ENCODE measurements around the gene GPR161.
A peak's percentile ranks its signal among the peaks of the same experiment; 100 is the strongest.
"Not testable (repeated sequence)": the region's sequence is repeated elsewhere in the genome, so short reads cannot be mapped to it uniquely, and the experiment has no call there.

The GPR161 gene

GRCh38 chr1:168136709-168137514, at the start of gene GPR161:
TSS of gene GPR161 (minus strand) at chr1:168136930. CDS start at chr1:168104850, 32,080 bp downstream.
- 0 out of 2 replicates have a peak, but pooled peaks cover 1% of the 10 kb centered on the region for H3K4me1 ChIP-seq (ENCODE audit: control insufficient read depth, insufficient read depth, low read length)
- peak within 1 kb of the TSS; percentile 66 for H3K4me3 ChIP-seq (ENCODE audit: low read length)
- no peaks in the 10 kb centered on the region; the same call in 1 of the 2 replicates for H3K27me3 ChIP-seq (ENCODE audit: control insufficient read depth, insufficient read depth, low read length)
- H3K27ac ChIP-seq (ENCODE audit: low read length): no peak within 1 kb of the TSS
- no peak for DNase-seq (ENCODE audit: low read depth, low spot score)
- no peaks in the 10 kb centered on the region for H3K9me3 ChIP-seq (ENCODE audit: control insufficient read depth, insufficient read depth, low read length)
- H3K36me3 ChIP-seq (ENCODE audit: control insufficient read depth, insufficient read depth, low read length): no peaks in the 10 kb centered on the region
- WGBS (ENCODE audit: insufficient coverage, insufficient read length): no CpG with 5 or more reads among the region's 86 CpGs

GRCh38 chr1:168181063-168181720, 44.5 kb upstream of the GPR161 start:
- H3K9me3 ChIP-seq (ENCODE audit: control insufficient read depth, insufficient read depth, low read length); DNase-seq (ENCODE audit: low read depth, low spot score); H3K36me3 ChIP-seq (ENCODE audit: control insufficient read depth, insufficient read depth, low read length); H3K4me1 ChIP-seq (ENCODE audit: control insufficient read depth, insufficient read depth, low read length); H3K27ac ChIP-seq (ENCODE audit: low read length); H3K4me3 ChIP-seq (ENCODE audit: low read length); H3K27me3 ChIP-seq (ENCODE audit: control insufficient read depth, insufficient read depth, low read length): not testable (repeated sequence)
- WGBS (ENCODE audit: insufficient coverage, insufficient read length): no CpG with 5 or more reads among the region's 15 CpGs

GRCh38 chr1:168180148-168180524, 43.4 kb upstream of the GPR161 start:
- Histone ChIP-seq H3K36me3 (ENCODE audit: control insufficient read depth, insufficient read depth, low read length) (no peaks in the 10 kb centered on the region), H3K27ac (ENCODE audit: low read length) (no peak overlapping the region), H3K4me1 (ENCODE audit: control insufficient read depth, insufficient read depth, low read length) (no peaks in the 10 kb centered on the region; the same call in 1 of the 2 replicates), H3K9me3 (ENCODE audit: control insufficient read depth, insufficient read depth, low read length) (no peaks in the 10 kb centered on the region), H3K4me3 (ENCODE audit: low read length) (no peak overlapping the region; the same call in 1 of the 2 replicates), H3K27me3 (ENCODE audit: control insufficient read depth, insufficient read depth, low read length) (no peaks in the 10 kb centered on the region)
- 100% methylated on average over 1 of the region's 2 CpGs for WGBS (ENCODE audit: insufficient coverage, insufficient read length)
- DNase-seq (ENCODE audit: low read depth, low spot score): no peak

- no peaks in the 10 kb centered on the region for H3K27me3 ChIP-seq (ENCODE audit: control insufficient read depth, insufficient read depth, low read length)
- H3K4me1 ChIP-seq (ENCODE audit: control insufficient read depth, insufficient read depth, low read length): no peaks in the 10 kb centered on the region; the same call in 1 of the 2 replicates
- WGBS (ENCODE audit: insufficient coverage, insufficient read length): no CpG with 5 or more reads among the region's 20 CpGs
- no peaks in the 10 kb centered on the region for H3K9me3 ChIP-seq (ENCODE audit: control insufficient read depth, insufficient read depth, low read length)
- H3K27ac ChIP-seq (ENCODE audit: low read length): no peak overlapping the region
- peak overlapping the region; percentile 90; the same call in 1 of the 2 replicates for H3K4me3 ChIP-seq (ENCODE audit: low read length)
- no peak for DNase-seq (ENCODE audit: low read depth, low spot score)
- H3K36me3 ChIP-seq (ENCODE audit: control insufficient read depth, insufficient read depth, low read length): no peaks in the 10 kb centered on the region
Observed at GRCh38 chr1:168179438-168180147, 42.9 kb upstream of the GPR161 start.

- no peaks in the 10 kb centered on the region for H3K36me3 ChIP-seq (ENCODE audit: control insufficient read depth, insufficient read depth, low read length)
- H3K4me1 ChIP-seq (ENCODE audit: control insufficient read depth, insufficient read depth, low read length): no peaks in the 10 kb centered on the region; the same call in 1 of the 2 replicates
- no peaks in the 10 kb centered on the region for H3K27me3 ChIP-seq (ENCODE audit: control insufficient read depth, insufficient read depth, low read length)
- peak; percentile 96 for DNase-seq (ENCODE audit: low read depth, low spot score)
- peak within 1 kb of the TSS; percentile 90 for H3K4me3 ChIP-seq (ENCODE audit: low read length)
- WGBS (ENCODE audit: insufficient coverage, insufficient read length): no CpG with 5 or more reads among the region's 56 CpGs
- no peak within 1 kb of the TSS for H3K27ac ChIP-seq (ENCODE audit: low read length)
- no peaks in the 10 kb centered on the region for H3K9me3 ChIP-seq (ENCODE audit: control insufficient read depth, insufficient read depth, low read length)
Observed at GRCh38 chr1:168178638-168179437, 42.1 kb upstream of the GPR161 start, which contains the start of gene TIPRL. TSS of gene TIPRL (plus strand) at chr1:168178962. CDS start at chr1:168179078, 116 bp downstream.

- Histone ChIP-seq H3K4me3 (ENCODE audit: low read length) (no peak overlapping the region; the same call in 1 of the 2 replicates), H3K27ac (ENCODE audit: low read length) (no peak overlapping the region), H3K36me3 (ENCODE audit: control insufficient read depth, insufficient read depth, low read length) (no peaks in the 10 kb centered on the region), H3K27me3 (ENCODE audit: control insufficient read depth, insufficient read depth, low read length) (no peaks in the 10 kb centered on the region), H3K9me3 (ENCODE audit: control insufficient read depth, insufficient read depth, low read length) (no peaks in the 10 kb centered on the region), H3K4me1 (ENCODE audit: control insufficient read depth, insufficient read depth, low read length) (no peaks in the 10 kb centered on the region)
- no CpG with 5 or more reads among the region's 5 CpGs for WGBS (ENCODE audit: insufficient coverage, insufficient read length)
- no peak for DNase-seq (ENCODE audit: low read depth, low spot score)
Observed at GRCh38 chr1:168178227-168178637, 41.5 kb upstream of the GPR161 start.

- Histone ChIP-seq H3K4me3 (ENCODE audit: low read length) (no peak overlapping the region), H3K27ac (ENCODE audit: low read length) (no peak overlapping the region), H3K9me3 (ENCODE audit: control insufficient read depth, insufficient read depth, low read length) (no peaks in the 10 kb centered on the region), H3K27me3 (ENCODE audit: control insufficient read depth, insufficient read depth, low read length) (no peaks in the 10 kb centered on the region), H3K4me1 (ENCODE audit: control insufficient read depth, insufficient read depth, low read length) (no peaks in the 10 kb centered on the region), H3K36me3 (ENCODE audit: control insufficient read depth, insufficient read depth, low read length) (no peaks in the 10 kb centered on the region)
- no peak for DNase-seq (ENCODE audit: low read depth, low spot score)
- WGBS (ENCODE audit: insufficient coverage, insufficient read length): no CpG with 5 or more reads among the region's 3 CpGs
Observed at GRCh38 chr1:168172250-168172915, 35.7 kb upstream of the GPR161 start.

- Histone ChIP-seq H3K9me3 (ENCODE audit: control insufficient read depth, insufficient read depth, low read length) (no peaks in the 10 kb centered on the region), H3K4me3 (ENCODE audit: low read length) (no peak overlapping the region), H3K36me3 (ENCODE audit: control insufficient read depth, insufficient read depth, low read length) (no peaks in the 10 kb centered on the region), H3K4me1 (ENCODE audit: control insufficient read depth, insufficient read depth, low read length) (no peaks in the 10 kb centered on the region), H3K27me3 (ENCODE audit: control insufficient read depth, insufficient read depth, low read length) (no peaks in the 10 kb centered on the region), H3K27ac (ENCODE audit: low read length) (no peak overlapping the region)
- no peak for DNase-seq (ENCODE audit: low read depth, low spot score)
- no CpG with 5 or more reads among the region's 7 CpGs for WGBS (ENCODE audit: insufficient coverage, insufficient read length)
Observed at GRCh38 chr1:168170564-168171508, 34.1 kb upstream of the GPR161 start.

GRCh38 chr1:168167806-168168205, 31.1 kb upstream of the GPR161 start:
- no peaks in the 10 kb centered on the region for H3K9me3 ChIP-seq (ENCODE audit: control insufficient read depth, insufficient read depth, low read length)
- no peak overlapping the region for H3K4me3 ChIP-seq (ENCODE audit: low read length)
- no peak overlapping the region for H3K27ac ChIP-seq (ENCODE audit: low read length)
- DNase-seq (ENCODE audit: low read depth, low spot score): no peak
- H3K36me3 ChIP-seq (ENCODE audit: control insufficient read depth, insufficient read depth, low read length): no peaks in the 10 kb centered on the region
- no CpG with 5 or more reads among the region's 2 CpGs for WGBS (ENCODE audit: insufficient coverage, insufficient read length)
- no peaks in the 10 kb centered on the region for H3K27me3 ChIP-seq (ENCODE audit: control insufficient read depth, insufficient read depth, low read length)
- no peaks in the 10 kb centered on the region for H3K4me1 ChIP-seq (ENCODE audit: control insufficient read depth, insufficient read depth, low read length)

All from iPS DF 6.9 (cell line).